GM21528 (cell line): ENCODE results near the gene SOX10.
A peak's percentile ranks its signal among the peaks of the same experiment; 100 is the strongest.
"Not testable (repeated sequence)": the region's sequence is repeated elsewhere in the genome, so short reads cannot be mapped to it uniquely, and the experiment has no call there.

Source experiments
- ATAC-seq: cut with Tn5 transposase; IDR thresholded peaks from one replicate; pipeline ENCODE4 v1.9.1; 2021; ENCODE audit warnings: mild to moderate bottlenecking, moderate library complexity; ENCODE audit not compliant: unreplicated experiment, low FRiP score

The SOX10 gene

GRCh38 chr22:37967637-37968451, 16.5 kb downstream of the SOX10 start:
- ATAC-seq, result no peak

- ATAC-seq, result no peak
These were observed 17.2 kb downstream of the SOX10 start for GRCh38 chr22:37967147-37967546.

- ATAC-seq, result no peak
These were observed 18.3 kb downstream of the SOX10 start for GRCh38 chr22:37965940-37966664.

- no peak for ATAC-seq
These were observed 23.3 kb downstream of the SOX10 start for GRCh38 chr22:37961062-37961461.

- ATAC-seq, result no peak
These were observed 25.0 kb downstream of the SOX10 start for GRCh38 chr22:37959231-37959825.

GRCh38 chr22:37957232-37957631, 27.1 kb downstream of the SOX10 start:
- ATAC-seq, result no peak

GRCh38 chr22:37955825-37956397, 28.4 kb downstream of the SOX10 start:
- ATAC-seq, result not testable (repeated sequence)

- no peak for ATAC-seq
These were observed 29.7 kb downstream of the SOX10 start for GRCh38 chr22:37954686-37955085.

GRCh38 chr22:37953437-37954179, 30.7 kb downstream of the SOX10 start, which contains the start of the genes C22orf23 and POLR2F:
Gene C22orf23 (minus strand): TSS chr22:37953601. CDS start chr22:37953149, 452 bp downstream.
Gene POLR2F (plus strand): TSS chr22:37953699. CDS start chr22:37953788, 89 bp downstream.
- ATAC-seq, result peak; percentile 85

- ATAC-seq, result peak; percentile 12
These were observed 31.3 kb downstream of the SOX10 start for GRCh38 chr22:37953062-37953436.

GRCh38 chr22:37952629-37953028, 31.7 kb downstream of the SOX10 start:
- not testable (repeated sequence) for ATAC-seq

GRCh38 chr22:37951305-37951704, 33.0 kb downstream of the SOX10 start:
- ATAC-seq, result no peak

- ATAC-seq, result not testable (repeated sequence)
These were observed 37.1 kb downstream of the SOX10 start for GRCh38 chr22:37947142-37947795.

- ATAC-seq, result not testable (repeated sequence)
These were observed 39.9 kb downstream of the SOX10 start for GRCh38 chr22:37944423-37944822.

- no peak for ATAC-seq
These were observed 40.5 kb downstream of the SOX10 start for GRCh38 chr22:37943825-37944198.

GRCh38 chr22:37943136-37943824, 41.1 kb downstream of the SOX10 start:
- no peak for ATAC-seq

- ATAC-seq, result no peak
These were observed 42.2 kb downstream of the SOX10 start for GRCh38 chr22:37942133-37942532.

GRCh38 chr22:37940698-37941376, 43.5 kb downstream of the SOX10 start:
- no peak for ATAC-seq
